DMS153 treated with DMSO at 0.1 percent for 48 hours (cell line): ENCODE results near the gene EML1.

Source experiments
- DNase-seq: peaks from one replicate; lab custom pipeline; 2025; ENCODE audit not compliant: unreplicated experiment; lab: John Stamatoyannopoulos, UW

EML1 gene

DNA sequence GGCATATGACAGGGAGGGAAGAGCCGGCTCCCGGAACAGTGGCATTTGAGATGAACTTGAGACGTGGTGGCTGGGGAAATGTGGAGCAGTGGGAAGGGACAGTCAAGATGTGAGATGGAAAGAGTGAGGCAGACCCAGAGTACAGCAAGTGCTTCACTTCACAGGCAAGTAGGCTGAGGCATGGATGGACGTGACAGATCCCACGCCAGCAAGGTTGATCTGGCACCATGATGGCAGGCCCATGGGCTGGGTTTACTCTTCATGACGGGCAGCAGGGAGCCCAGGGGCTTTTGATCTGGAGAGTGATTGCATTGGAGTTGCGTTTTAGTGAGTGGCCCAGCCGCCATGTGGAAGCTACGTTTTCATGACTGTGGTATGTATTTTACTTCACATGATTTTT lies 17.9 kb upstream of the EML1 start:
- no peak for DNase-seq

DNA sequence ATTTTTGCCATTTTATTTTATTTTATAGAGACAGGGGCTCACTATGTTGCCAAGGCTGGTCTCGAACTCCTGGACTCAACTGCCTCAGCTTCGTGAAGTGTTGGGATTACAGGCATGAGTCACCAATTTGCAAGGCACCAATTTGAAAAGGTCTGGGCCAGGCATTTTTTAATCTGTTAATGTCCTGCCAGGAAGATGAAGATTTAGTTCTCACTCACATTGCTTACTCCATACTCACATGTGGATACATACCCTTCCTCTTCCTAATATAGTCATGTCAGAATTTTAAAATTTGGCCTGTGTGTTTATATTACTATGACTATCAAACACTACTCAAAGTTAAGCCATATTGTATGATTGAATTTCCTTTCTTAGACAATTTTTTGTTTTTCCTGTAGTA lies 15.3 kb upstream of the EML1 start:
- DNase-seq = no peak

- no peak for DNase-seq
Observed at GRCh38 chr14:99779751-99780150, 13.5 kb upstream of the EML1 start.

- DNase-seq = no peak
Observed at GRCh38 chr14:99780690-99781089, 12.5 kb upstream of the EML1 start.

GRCh38 chr14:99781091-99781490 lies 12.1 kb upstream of the EML1 start:
- DNase-seq = no peak

DNA sequence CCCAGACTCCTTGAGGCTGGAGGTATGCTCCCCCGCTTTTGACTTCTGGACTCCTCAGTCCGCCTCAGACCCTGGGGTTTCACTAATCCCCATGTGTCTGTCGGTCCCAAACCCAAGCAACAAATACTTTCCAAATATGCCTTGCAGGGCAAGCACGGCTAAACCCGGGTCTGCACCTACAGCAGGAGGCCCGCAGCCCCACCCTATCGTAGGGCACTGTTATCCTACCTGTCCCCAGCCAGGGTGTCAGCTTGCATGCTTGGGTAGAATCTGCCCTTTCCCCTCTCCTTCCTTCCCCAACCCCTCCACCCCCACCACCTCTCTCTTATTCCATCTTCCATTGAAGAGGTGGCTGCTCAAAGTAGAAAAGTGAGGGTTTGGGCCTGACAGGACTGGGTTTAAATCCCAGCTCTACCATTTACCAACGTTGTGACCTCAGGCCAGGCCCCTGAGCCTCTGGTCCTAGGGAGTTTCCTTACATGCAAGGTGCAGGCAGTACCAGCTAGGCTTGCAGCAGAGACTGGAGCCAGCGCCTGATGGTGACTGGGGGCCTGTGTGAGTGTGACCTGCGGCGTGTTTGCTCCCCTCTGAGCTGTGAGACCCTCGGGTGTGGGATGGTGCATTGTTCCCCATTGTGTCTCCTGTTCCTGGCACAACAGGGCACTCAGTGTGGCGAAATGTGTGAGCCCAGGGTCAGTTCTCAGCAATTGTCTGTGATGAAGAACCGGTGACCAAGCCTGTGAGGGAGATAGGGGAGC lies 11.2 kb upstream of the EML1 start:
- DNase-seq = no peak

DNA sequence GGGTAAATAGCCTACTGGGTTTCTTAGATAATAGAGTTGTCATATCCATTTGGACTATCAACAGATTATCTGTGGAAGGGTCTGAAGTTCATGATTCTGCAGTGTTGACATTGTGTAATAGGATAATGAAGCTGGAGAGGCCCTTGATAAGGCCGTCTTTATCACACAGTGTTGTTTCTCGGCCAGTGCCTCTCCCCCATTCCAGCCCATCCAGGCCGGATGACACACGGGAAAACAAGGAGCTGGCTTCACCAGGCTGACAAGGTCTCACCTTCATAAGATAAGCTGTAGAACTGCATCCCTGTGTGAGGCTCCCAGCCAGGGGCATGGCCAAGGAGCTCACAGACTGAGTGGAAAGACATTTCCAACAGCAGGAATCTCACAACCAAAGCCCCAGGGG lies 8.7 kb upstream of the EML1 start:
- DNase-seq = no peak

GRCh38 chr14:99785426-99785825 lies 7.8 kb upstream of the EML1 start:
- DNase-seq = no peak

GRCh38 chr14:99786511-99786989 lies 6.7 kb upstream of the EML1 start:
- DNase-seq = no peak

GRCh38 chr14:99788713-99789112 lies 4.5 kb upstream of the EML1 start:
- DNase-seq = no peak

DNA sequence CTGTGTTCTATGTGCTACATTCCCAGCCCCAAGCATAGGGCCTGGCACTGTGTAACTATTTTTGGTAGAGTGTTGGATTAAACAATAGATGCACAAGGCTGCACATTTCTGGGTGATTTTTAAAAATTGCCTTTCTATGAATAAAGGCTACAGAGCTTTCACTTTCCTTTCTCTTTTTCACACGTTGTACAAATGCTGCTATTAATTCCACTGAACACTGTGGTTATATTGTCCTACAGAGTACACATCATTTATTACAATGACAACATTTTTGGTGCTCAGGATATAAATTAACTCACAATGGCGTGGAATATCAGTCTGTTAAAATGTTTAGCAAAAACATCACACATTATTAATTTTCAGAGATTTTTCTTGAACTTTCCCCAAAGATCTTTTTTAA lies 3.6 kb upstream of the EML1 start:
- DNase-seq = no peak

- DNase-seq = no peak
Observed at GRCh38 chr14:99790201-99790977, 2.8 kb upstream of the EML1 start.

- no peak for DNase-seq
Observed at GRCh38 chr14:99790978-99791376, 2.2 kb upstream of the EML1 start.

GRCh38 chr14:99791476-99792209 lies 1.6 kb upstream of the EML1 start:
- DNase-seq = no peak

GRCh38 chr14:99792210-99792535 lies 1.0 kb upstream of the EML1 start:
- DNase-seq = no peak

DNA sequence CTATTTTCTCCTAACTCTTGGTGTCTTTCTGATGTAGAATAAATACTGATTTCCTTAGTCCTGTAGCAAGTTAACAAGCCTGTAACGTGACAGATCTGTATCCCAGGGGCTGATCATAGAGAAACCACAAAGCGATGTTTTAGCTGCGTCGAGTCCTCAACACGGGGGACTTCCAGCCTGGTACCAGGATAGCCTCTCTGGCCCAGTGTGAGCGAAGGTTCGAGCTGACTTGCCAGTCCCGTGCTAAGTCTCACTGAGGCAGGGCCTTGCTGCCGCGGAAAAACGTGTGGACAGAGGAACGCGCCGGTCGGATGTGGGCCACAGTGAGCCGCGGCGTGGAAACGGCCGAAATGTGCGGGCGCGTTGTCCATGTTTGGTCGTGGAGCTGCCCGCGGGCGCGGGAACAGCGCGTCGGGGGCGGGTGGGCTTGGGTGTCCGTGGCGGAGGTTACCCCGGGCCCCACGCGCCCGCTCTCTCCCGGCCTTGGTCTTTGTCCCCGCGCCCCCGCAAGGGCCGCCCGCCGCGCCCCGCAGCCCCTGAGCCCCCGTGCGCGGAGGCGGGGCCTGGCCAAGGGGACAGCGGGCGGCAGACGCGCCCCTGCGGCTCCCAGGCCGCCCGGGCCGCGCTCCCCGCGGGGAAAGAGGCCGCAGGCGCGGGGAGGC lies 531 bp upstream of the EML1 start:
- DNase-seq = no peak

- DNase-seq = no peak
Observed at GRCh38 chr14:99794151-99794780, 1.1 kb downstream of the EML1 start.

GRCh38 chr14:99795046-99795445 lies 1.8 kb downstream of the EML1 start:
- DNase-seq = no peak

DNA sequence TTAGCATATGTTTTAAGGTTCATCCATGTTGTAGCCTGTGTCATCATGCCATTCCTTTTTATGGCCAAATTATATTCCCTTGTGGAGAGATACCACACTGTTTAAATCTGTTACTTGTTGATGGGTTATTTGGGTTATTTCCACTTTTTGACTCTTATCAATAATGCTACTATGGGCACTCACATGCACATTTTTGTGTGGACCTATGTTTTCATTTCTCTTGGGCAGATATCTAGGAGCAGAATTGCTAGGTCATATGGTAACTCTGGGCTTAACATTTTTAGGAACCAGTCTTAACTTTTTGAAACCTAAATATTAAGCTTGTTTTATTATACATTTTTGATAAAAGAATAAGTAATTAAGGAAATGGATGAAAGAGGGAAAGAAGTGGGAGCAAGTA lies 4.0 kb downstream of the EML1 start:
- DNase-seq = no peak

GRCh38 chr14:99800781-99801180 lies 7.6 kb downstream of the EML1 start:
- DNase-seq = no peak
